Spinal cord (tissue), 10 donors: ENCODE results near the gene GC. TPM values are rescaled to one million over a fixed set of nuclear protein-coding genes. Genes with fewer than 3 reads are reported as not detected.
A peak's percentile ranks its signal among the peaks of the same experiment; 100 is the strongest.

Experiments used
- DNase-seq, 6 donors: peaks; one replicate each; pipeline versions ENCODE4 v3.0.0 to v3.0.0-alpha.2; 2013 to 2015; ENCODE audit warnings: low spot score in 6 of 6, low read depth in 4 of 6
- H3K27ac ChIP-seq: one replicate; pipeline ENCODE4 v1.5.1; 2013; ENCODE audit warnings: low read depth, low read length, control low read depth
- H3K27me3 ChIP-seq: one replicate; pipeline ENCODE4 v1.6.1; 2013; ENCODE audit warnings: low read length; ENCODE audit not compliant: control insufficient read depth, insufficient read depth
- H3K36me3 ChIP-seq: one replicate; pipeline ENCODE4 v1.6.1; 2013; ENCODE audit warnings: low read length; ENCODE audit not compliant: control insufficient read depth, insufficient read depth
- H3K4me1 ChIP-seq: one replicate; pipeline ENCODE4 v1.6.1; 2013; ENCODE audit warnings: low read length; ENCODE audit not compliant: control insufficient read depth, insufficient read depth
- H3K4me3 ChIP-seq: one replicate; pipeline ENCODE4 v1.5.1; 2013; ENCODE audit warnings: low read depth, low read length, control low read depth
- H3K9me3 ChIP-seq: one replicate; pipeline ENCODE4 v1.6.1; 2013; ENCODE audit warnings: low read length; ENCODE audit not compliant: control insufficient read depth, insufficient read depth
- WGBS: methylation state at CpG from one replicate; pipeline ENCODE4 v1.1.5; 2013; ENCODE audit warnings: missing lambda C conversion rate; ENCODE audit not compliant: insufficient coverage; 5-methylcytosine and 5-hydroxymethylcytosine counted together
- polyA plus RNA-seq, 2 donors: library from polyadenylated mRNA; unstranded; fragments of 120-200 nt; gene quantifications; one replicate each; pipeline ENCODE4 v1.2.1, GENCODE V29; 2013; ENCODE audit not compliant: insufficient read length in 2 of 2
- total RNA-seq, 2 donors: library from RNA; depleted of rRNA in 1 of 2; stranded (reverse); fragments of 120-200 nt in 1 of 2; fragments of >200 nt in 1 of 2; gene quantifications; one replicate each; pipeline versions ENCODE4 v1.2.3 to v1.2.4, GENCODE V29; 2013 to 2014
- donor health status: healthy.

The GC gene
- total and polyA plus RNA-seq, 4 donors, result 0.77 to 1.1 (median 0.77) TPM; not detected in 1

- Histone ChIP-seq H3K36me3 (no peaks in the 10 kb centered on the region), H3K4me1 (no peaks in the 10 kb centered on the region), H3K27me3 (no peaks in the 10 kb centered on the region), H3K9me3 (no peaks in the 10 kb centered on the region), H3K27ac (no peak overlapping the region), H3K4me3 (no peak overlapping the region)
- DNase-seq, result no peak
- WGBS, result no CpG with 5 or more reads among the region's 1 CpG
Observed at GRCh38 chr4:71732066-71732465, 51.8 kb downstream of the GC start.

DNA sequence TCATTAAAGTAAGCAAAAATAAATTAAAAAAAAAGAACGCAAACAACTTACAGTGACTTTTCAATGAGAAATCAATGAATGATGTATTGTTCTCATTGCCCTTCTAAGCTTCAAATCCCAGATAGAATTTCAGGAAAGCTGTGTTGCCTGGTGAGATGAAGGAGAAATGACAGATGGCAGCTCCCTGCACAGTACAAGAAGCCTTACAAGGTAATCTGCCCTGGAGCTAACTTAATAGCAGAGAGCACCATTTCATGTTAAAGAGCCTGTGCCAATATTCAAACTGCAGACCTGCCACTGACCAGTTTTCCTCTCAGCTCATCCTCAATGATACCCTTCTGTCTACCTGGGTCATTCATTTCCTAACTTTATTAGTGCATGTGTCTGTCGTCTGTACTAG is 54.0 kb downstream of the GC start:
- Histone ChIP-seq H3K27me3 (no peaks in the 10 kb centered on the region), H3K27ac (no peak overlapping the region), H3K4me3 (no peak overlapping the region), H3K36me3 (no peaks in the 10 kb centered on the region), H3K4me1 (no peaks in the 10 kb centered on the region), H3K9me3 (no peaks in the 10 kb centered on the region)
- WGBS, result no CpG with 5 or more reads among the region's 2 CpGs
- DNase-seq, result peak in 1 of 6 donors; percentile 27

- peak; percentile 29 to 91 (median 56) for DNase-seq
- Histone ChIP-seq H3K27me3 (no peaks in the 10 kb centered on the region), H3K4me1 (no peaks in the 10 kb centered on the region), H3K27ac (no peak overlapping the region), H3K9me3 (peaks cover 2% of the 10 kb centered on the region), H3K36me3 (no peaks in the 10 kb centered on the region), H3K4me3 (no peak overlapping the region)
- WGBS, result no CpG with 5 or more reads among the region's 1 CpG
Observed at GRCh38 chr4:71713611-71714203, 70.2 kb downstream of the GC start.

DNA sequence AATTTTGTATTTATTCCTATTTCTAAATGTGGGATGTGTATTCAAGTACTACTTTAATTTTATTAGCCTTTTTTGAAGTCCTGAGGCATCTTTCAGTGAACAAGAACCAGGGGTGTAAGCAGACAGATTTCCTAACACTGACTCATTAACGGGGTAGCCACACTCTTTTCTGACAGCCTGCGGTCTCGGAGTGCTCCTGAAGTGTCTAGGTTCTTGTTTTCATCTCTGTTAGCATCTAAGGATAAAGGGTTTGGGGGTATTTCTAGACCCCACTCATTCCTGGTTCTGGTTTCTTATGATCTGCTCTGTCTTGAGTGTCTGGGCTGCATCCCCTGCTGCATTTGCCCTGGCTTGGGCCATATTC is 71.9 kb downstream of the GC start:
- WGBS, result 83% methylated on average over 2 of the region's 3 CpGs

DNA sequence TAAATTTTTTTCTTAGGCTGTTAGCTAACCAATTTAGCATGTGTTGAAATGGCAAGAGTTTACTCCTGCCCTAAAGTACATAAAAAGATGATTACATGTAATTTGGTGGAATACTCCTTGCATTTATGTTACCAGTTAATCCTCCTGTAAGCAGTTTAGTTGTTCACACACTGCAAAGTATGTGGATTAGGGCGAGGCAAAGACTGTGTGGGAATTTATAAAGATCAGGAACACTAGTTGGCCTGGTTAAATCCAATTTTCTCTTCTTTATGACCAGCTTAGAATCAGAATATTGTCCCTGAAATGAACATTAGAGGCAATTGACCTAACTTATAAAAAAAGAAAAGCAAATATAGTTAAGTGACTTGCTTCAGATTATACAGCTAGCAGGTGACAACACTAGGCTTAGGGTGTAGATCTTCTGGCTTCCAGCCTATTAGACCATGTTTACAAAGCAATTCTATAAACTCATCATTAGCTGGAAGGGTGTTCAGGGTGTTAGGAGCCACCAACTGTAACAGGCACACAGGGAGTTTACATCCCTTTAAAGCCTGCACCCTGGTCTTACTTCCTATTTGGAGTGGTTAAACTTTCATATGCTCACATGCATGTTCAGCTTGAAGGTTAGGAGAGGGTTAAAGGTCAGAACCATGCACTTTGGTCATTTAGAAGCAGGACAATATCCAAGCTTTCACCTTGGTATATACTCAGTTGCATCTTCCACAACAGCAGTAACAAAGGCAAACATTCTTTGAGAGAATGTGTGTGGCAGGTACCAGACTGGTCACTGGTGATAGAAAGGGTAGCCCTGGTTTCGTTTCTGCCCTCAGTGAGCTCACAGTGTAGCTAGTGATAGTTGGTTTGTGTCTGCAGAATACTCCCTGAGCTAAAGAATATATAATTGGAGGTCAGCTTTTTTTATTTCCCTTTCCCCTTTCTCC is 72.6 kb downstream of the GC start:
- no peaks in the 10 kb centered on the region for H3K4me1 ChIP-seq
- WGBS, result no CpG with 5 or more reads among the region's 2 CpGs
- no peaks in the 10 kb centered on the region for H3K27me3 ChIP-seq
- no peaks in the 10 kb centered on the region for H3K9me3 ChIP-seq
- no peak overlapping the region for H3K4me3 ChIP-seq
- no peak for DNase-seq
- no peak overlapping the region for H3K27ac ChIP-seq
- no peaks in the 10 kb centered on the region for H3K36me3 ChIP-seq

More for the DNA sequence above, 71.9 kb downstream of the GC start:
- H3K4me3 ChIP-seq, result no peak overlapping the region
- H3K4me1 ChIP-seq, result no peaks in the 10 kb centered on the region
- no peak for DNase-seq
- no peak overlapping the region for H3K27ac ChIP-seq
- H3K27me3 ChIP-seq, result no peaks in the 10 kb centered on the region
- H3K9me3 ChIP-seq, result peaks cover 2% of the 10 kb centered on the region
- no peaks in the 10 kb centered on the region for H3K36me3 ChIP-seq

DNA sequence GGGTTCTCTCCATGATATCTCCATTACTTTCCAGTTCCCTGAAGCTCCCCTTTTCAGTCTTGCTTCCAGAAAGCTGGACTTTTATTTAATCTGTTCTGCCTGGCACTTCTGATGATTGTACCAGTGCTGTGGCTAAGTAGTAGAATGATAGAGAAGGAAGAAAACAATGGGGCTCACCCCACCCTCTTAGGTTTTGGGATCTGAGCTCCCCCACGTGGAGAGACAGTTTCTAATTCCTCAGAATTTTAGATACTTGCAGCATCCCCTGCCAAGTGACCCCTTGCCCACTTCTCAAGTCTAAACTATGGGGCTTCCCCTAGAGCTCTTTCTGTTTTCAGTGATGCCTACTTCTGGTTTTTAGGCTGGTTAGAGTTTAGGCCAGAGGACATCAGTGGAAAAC is 73.9 kb downstream of the GC start:
- no peaks in the 10 kb centered on the region for H3K27me3 ChIP-seq
- WGBS, result no CpG with 5 or more reads among the region's 1 CpG
- DNase-seq, result no peak
- no peak overlapping the region for H3K27ac ChIP-seq
- no peaks in the 10 kb centered on the region for H3K9me3 ChIP-seq
- H3K36me3 ChIP-seq, result no peaks in the 10 kb centered on the region
- no peaks in the 10 kb centered on the region for H3K4me1 ChIP-seq
- H3K4me3 ChIP-seq, result no peak overlapping the region

- Histone ChIP-seq H3K9me3 (no peaks in the 10 kb centered on the region), H3K27ac (no peak overlapping the region), H3K27me3 (no peaks in the 10 kb centered on the region), H3K4me1 (peaks cover 4% of the 10 kb centered on the region), H3K36me3 (no peaks in the 10 kb centered on the region), H3K4me3 (no peak overlapping the region)
- peak in 3 of 6 donors; percentile 6 to 53 (median 11) for DNase-seq
- WGBS, result no CpG with 5 or more reads among the region's 2 CpGs
Observed at GRCh38 chr4:71698141-71698540, 85.7 kb downstream of the GC start.

DNA sequence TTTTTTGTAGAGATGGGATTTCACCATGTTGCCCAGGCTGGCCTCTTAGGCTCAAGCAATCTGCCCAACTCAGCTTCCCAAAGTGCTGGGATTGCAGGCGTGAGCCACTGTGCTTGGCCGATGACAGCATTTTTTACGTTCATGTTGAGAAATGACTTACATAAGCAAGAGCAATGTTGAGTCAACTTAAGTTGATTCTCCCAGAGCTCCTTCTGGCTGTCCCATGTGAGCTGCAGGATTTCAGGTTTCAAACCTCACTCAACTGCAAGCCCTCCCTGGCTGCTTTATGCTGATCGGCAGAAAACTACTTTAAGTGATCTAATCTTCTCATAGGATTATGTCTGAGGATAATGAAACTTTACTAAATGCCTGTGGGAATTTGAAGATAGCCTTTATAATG is 86.8 kb downstream of the GC start:
- 87% methylated on average over 3 of the region's 4 CpGs for WGBS
- H3K4me1 ChIP-seq, result peaks cover 4% of the 10 kb centered on the region
- H3K9me3 ChIP-seq, result no peaks in the 10 kb centered on the region
- no peak overlapping the region for H3K27ac ChIP-seq
- no peaks in the 10 kb centered on the region for H3K36me3 ChIP-seq
- H3K27me3 ChIP-seq, result no peaks in the 10 kb centered on the region
- no peak overlapping the region for H3K4me3 ChIP-seq
- DNase-seq, result no peak

GRCh38 chr4:71694961-71695360 is 88.9 kb downstream of the GC start:
- DNase-seq, result no peak
- H3K4me1 ChIP-seq, result peaks cover 4% of the 10 kb centered on the region
- H3K36me3 ChIP-seq, result no peaks in the 10 kb centered on the region
- no peaks in the 10 kb centered on the region for H3K27me3 ChIP-seq
- H3K4me3 ChIP-seq, result no peak overlapping the region
- no peak overlapping the region for H3K27ac ChIP-seq
- H3K9me3 ChIP-seq, result no peaks in the 10 kb centered on the region
- WGBS, result 100% methylated on average over 2 of the region's 5 CpGs

DNA sequence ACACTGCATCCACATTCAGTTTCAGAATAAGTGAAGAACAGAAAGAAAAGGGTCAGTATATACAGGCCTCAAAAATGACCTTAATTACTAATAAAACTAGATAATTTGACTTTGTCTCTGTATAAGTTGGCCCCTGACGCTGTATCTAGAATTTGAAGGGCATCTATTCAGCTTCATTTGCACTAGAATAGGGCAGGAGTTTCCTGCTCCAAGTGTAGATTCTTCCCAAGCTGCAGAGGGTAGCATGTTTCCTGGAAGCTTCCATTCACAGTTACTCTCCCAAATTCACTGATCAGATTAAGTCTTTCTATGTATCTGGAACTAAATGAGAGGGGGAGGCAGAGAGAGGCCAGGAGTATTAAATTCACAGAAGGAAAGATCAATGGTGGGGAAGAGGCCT is 90.9 kb downstream of the GC start:
- Histone ChIP-seq H3K27me3 (no peaks in the 10 kb centered on the region), H3K9me3 (no peaks in the 10 kb centered on the region), H3K4me1 (peaks cover 4% of the 10 kb centered on the region), H3K36me3 (no peaks in the 10 kb centered on the region), H3K4me3 (no peak overlapping the region), H3K27ac (no peak overlapping the region)
- DNase-seq, result no peak
- no CpG with 5 or more reads among the region's 1 CpG for WGBS
